NCI-H748 (cell line): ENCODE measurements around the gene HACD2.

Source experiments
- DNase-seq: peaks from one replicate; lab custom pipeline; 2025; ENCODE audit not compliant: unreplicated experiment; lab: John Stamatoyannopoulos, UW

Gene HACD2

GRCh38 chr3:123571973-123572365 is 12.9 kb downstream of the HACD2 start:
- DNase-seq: no peak

- no peak for DNase-seq
These were observed 13.4 kb downstream of the HACD2 start for GRCh38 chr3:123571264-123571972.

- DNase-seq: no peak
These were observed 16.0 kb downstream of the HACD2 start for GRCh38 chr3:123568875-123569274.

GRCh38 chr3:123568034-123568433 is 16.8 kb downstream of the HACD2 start:
- DNase-seq: no peak

GRCh38 chr3:123564056-123564455 is 20.8 kb downstream of the HACD2 start:
- no peak for DNase-seq

- no peak for DNase-seq
These were observed 22.3 kb downstream of the HACD2 start for GRCh38 chr3:123562547-123562946.

GRCh38 chr3:123561188-123561587 is 23.7 kb downstream of the HACD2 start:
- DNase-seq: no peak

GRCh38 chr3:123559040-123559861 is 25.6 kb downstream of the HACD2 start:
- peak; percentile 46 for DNase-seq

- DNase-seq: no peak
These were observed 31.3 kb downstream of the HACD2 start for GRCh38 chr3:123553536-123553935.

GRCh38 chr3:123552768-123553167 is 32.1 kb downstream of the HACD2 start:
- no peak for DNase-seq

GRCh38 chr3:123552095-123552714 is 32.6 kb downstream of the HACD2 start:
- DNase-seq: peak; percentile 0

GRCh38 chr3:123547881-123548519 is 36.9 kb downstream of the HACD2 start:
- no peak for DNase-seq

- no peak for DNase-seq
These were observed 38.6 kb downstream of the HACD2 start for GRCh38 chr3:123546133-123546755.

- no peak for DNase-seq
These were observed 40.9 kb downstream of the HACD2 start for GRCh38 chr3:123543950-123544349.

- no peak for DNase-seq
These were observed 44.6 kb downstream of the HACD2 start for GRCh38 chr3:123540285-123540684.

- DNase-seq: no peak
These were observed 48.5 kb downstream of the HACD2 start for GRCh38 chr3:123536153-123536895.

GRCh38 chr3:123535580-123535979 is 49.3 kb downstream of the HACD2 start:
- no peak for DNase-seq

GRCh38 chr3:123534264-123534663 is 50.6 kb downstream of the HACD2 start:
- DNase-seq: no peak

- no peak for DNase-seq
These were observed 51.2 kb downstream of the HACD2 start for GRCh38 chr3:123533554-123534159.

GRCh38 chr3:123528130-123528529 is 56.7 kb downstream of the HACD2 start:
- no peak for DNase-seq
